IPS DF 6.9 (cell line): ENCODE measurements around the gene ZNF732.
A peak's percentile ranks its signal among the peaks of the same experiment; 100 is the strongest.
"Not testable (repeated sequence)": the region's sequence is repeated elsewhere in the genome, so short reads cannot be mapped to it uniquely, and the experiment has no call there.

Experiments used
- DNase-seq: peaks from one replicate; pipeline ENCODE4 v3.0.0-alpha.2; 2013; ENCODE audit warnings: low read depth, low spot score
- H3K27ac ChIP-seq: one replicate; pipeline ENCODE4 v1.5.1; 2013; ENCODE audit warnings: low read length, control low read depth
- H3K27me3 ChIP-seq: 2 replicates; pipeline ENCODE4 v1.6.1; 2013; ENCODE audit warnings: mild to moderate bottlenecking, low read length; ENCODE audit not compliant: control insufficient read depth, insufficient read depth
- H3K36me3 ChIP-seq: 2 replicates; pipeline ENCODE4 v1.6.1; 2013; ENCODE audit warnings: low read length; ENCODE audit not compliant: control insufficient read depth, insufficient read depth
- H3K4me1 ChIP-seq: 2 replicates; pipeline ENCODE4 v1.6.1; 2013; ENCODE audit warnings: low read length; ENCODE audit not compliant: control insufficient read depth, insufficient read depth
- H3K4me3 ChIP-seq: 2 replicates; pipeline ENCODE4 v1.5.1; 2013; ENCODE audit warnings: mild to moderate bottlenecking, low read length
- H3K9me3 ChIP-seq: 2 replicates; pipeline ENCODE4 v1.6.1; 2013; ENCODE audit warnings: low read length, inconsistent platforms; ENCODE audit not compliant: control insufficient read depth, insufficient read depth
- WGBS: extraction: QIAGEN DNeasy Blood & Tissue Kit; methylation state at CpG from one replicate; pipeline ENCODE4 v1.1.7; 2013; ENCODE audit warnings: mixed read lengths, missing lambda C conversion rate; ENCODE audit not compliant: insufficient read length, insufficient coverage; 5-methylcytosine and 5-hydroxymethylcytosine counted together

Gene ZNF732

GRCh38 chr4:256492-256891, 48.8 kb downstream of the ZNF732 start:
- Histone ChIP-seq H3K4me1 (no peaks in the 10 kb centered on the region), H3K9me3 (peaks cover 4% of the 10 kb centered on the region; the same call in 1 of the 2 replicates), H3K27ac (no peak overlapping the region), H3K36me3 (no peaks in the 10 kb centered on the region), H3K27me3 (no peaks in the 10 kb centered on the region), H3K4me3 (no peak overlapping the region)
- WGBS = no CpG with 5 or more reads among the region's 13 CpGs
- DNase-seq = no peak

- Histone ChIP-seq H3K9me3 (peaks cover 4% of the 10 kb centered on the region; the same call in 1 of the 2 replicates), H3K36me3 (no peaks in the 10 kb centered on the region)
Observed at GRCh38 chr4:253936-254756, 51.1 kb downstream of the ZNF732 start.

GRCh38 chr4:252065-252601, 53.1 kb downstream of the ZNF732 start:
- Histone ChIP-seq H3K4me1 (no peaks in the 10 kb centered on the region), H3K4me3 (no peak overlapping the region), H3K27me3 (no peaks in the 10 kb centered on the region), H3K36me3 (no peaks in the 10 kb centered on the region), H3K9me3 (peaks cover 4% of the 10 kb centered on the region), H3K27ac (no peak overlapping the region)
- DNase-seq = no peak
- no CpG with 5 or more reads among the region's 2 CpGs for WGBS

More at GRCh38 chr4:253936-254756, 51.1 kb downstream of the ZNF732 start:
- Histone ChIP-seq H3K4me1 (no peaks in the 10 kb centered on the region), H3K27me3 (no peaks in the 10 kb centered on the region), H3K27ac (no peak overlapping the region), H3K4me3 (no peak overlapping the region)
- DNase-seq = no peak
- WGBS = no CpG with 5 or more reads among the region's 5 CpGs

- Histone ChIP-seq H3K36me3 (no peaks in the 10 kb centered on the region), H3K4me3 (no peak overlapping the region), H3K27ac (no peak overlapping the region), H3K27me3 (no peaks in the 10 kb centered on the region), H3K4me1 (peaks cover 2% of the 10 kb centered on the region; the same call in 1 of the 2 replicates), H3K9me3 (no peaks in the 10 kb centered on the region; the same call in none of the 2 replicates)
- WGBS = no CpG with 5 or more reads among the region's 7 CpGs
- DNase-seq = peak; percentile 47
Observed at GRCh38 chr4:244471-244870, 60.8 kb downstream of the ZNF732 start.

- no peaks in the 10 kb centered on the region; the same call in 1 of the 2 replicates for H3K9me3 ChIP-seq
- DNase-seq = peak; percentile 22
- H3K36me3 ChIP-seq = no peaks in the 10 kb centered on the region
- peaks cover 2% of the 10 kb centered on the region; the same call in 1 of the 2 replicates for H3K4me1 ChIP-seq
- WGBS = no CpG with 5 or more reads among the region's 5 CpGs
- H3K27ac ChIP-seq = no peak overlapping the region
- H3K27me3 ChIP-seq = no peaks in the 10 kb centered on the region
- no peak overlapping the region for H3K4me3 ChIP-seq
Observed at GRCh38 chr4:243426-243825, 61.8 kb downstream of the ZNF732 start.

- peak; percentile 54 for DNase-seq
- H3K9me3 ChIP-seq = no peaks in the 10 kb centered on the region; the same call in 1 of the 2 replicates
- H3K4me3 ChIP-seq = no peak overlapping the region
- H3K27me3 ChIP-seq = no peaks in the 10 kb centered on the region
- no CpG with 5 or more reads among the region's 15 CpGs for WGBS
- H3K4me1 ChIP-seq = peaks cover 2% of the 10 kb centered on the region; the same call in 1 of the 2 replicates
- H3K27ac ChIP-seq = no peak overlapping the region
- no peaks in the 10 kb centered on the region for H3K36me3 ChIP-seq
Observed at GRCh38 chr4:242121-242848, 63.0 kb downstream of the ZNF732 start.

- not testable (repeated sequence) for H3K4me3 ChIP-seq, DNase-seq, H3K9me3 ChIP-seq, H3K27ac ChIP-seq, H3K4me1 ChIP-seq, H3K36me3 ChIP-seq, H3K27me3 ChIP-seq
- no CpG with 5 or more reads among the region's 7 CpGs for WGBS
Observed at GRCh38 chr4:241411-241810, 63.9 kb downstream of the ZNF732 start.

GRCh38 chr4:236028-236427, 69.2 kb downstream of the ZNF732 start:
- Histone ChIP-seq H3K27ac (no peak overlapping the region), H3K9me3 (no peaks in the 10 kb centered on the region), H3K4me3 (no peak overlapping the region), H3K27me3 (no peaks in the 10 kb centered on the region), H3K36me3 (no peaks in the 10 kb centered on the region), H3K4me1 (no peaks in the 10 kb centered on the region)
- no peak for DNase-seq
- WGBS = no CpG with 5 or more reads among the region's 2 CpGs

- no CpG with 5 or more reads among the region's 1 CpG for WGBS
- H3K9me3 ChIP-seq = no peaks in the 10 kb centered on the region
- H3K27me3 ChIP-seq = no peaks in the 10 kb centered on the region
- no peak overlapping the region for H3K27ac ChIP-seq
- H3K36me3 ChIP-seq = no peaks in the 10 kb centered on the region
- H3K4me1 ChIP-seq = no peaks in the 10 kb centered on the region
- DNase-seq = no peak
- no peak overlapping the region for H3K4me3 ChIP-seq
Observed at GRCh38 chr4:234178-234577, 71.1 kb downstream of the ZNF732 start.

GRCh38 chr4:223913-224497, 81.3 kb downstream of the ZNF732 start:
- no peaks in the 10 kb centered on the region for H3K36me3 ChIP-seq
- no peak overlapping the region for H3K27ac ChIP-seq
- no peaks in the 10 kb centered on the region for H3K27me3 ChIP-seq
- H3K9me3 ChIP-seq = no peaks in the 10 kb centered on the region
- DNase-seq = no peak
- no peak overlapping the region for H3K4me3 ChIP-seq
- WGBS = no CpG with 5 or more reads among the region's 1 CpG
- no peaks in the 10 kb centered on the region for H3K4me1 ChIP-seq
